B cell (primary cell): Measurements from ENCODE around the gene ABCA8.

ENCODE experiments used
- EZH2 ChIP-seq: IDR thresholded peaks from 2 replicates; pipeline ENCODE4 v1.6.1; 2012; ENCODE audit warnings: borderline replicate concordance, low read depth, mild to moderate bottlenecking, moderate library complexity, low read length; ENCODE audit not compliant: insufficient read depth, poor library complexity, severe bottlenecking
- TF ChIP-seq, protein P1 (sequence below): fragments of 200-600 bp; IDR thresholded peaks from one replicate; pipeline ENCODE4 v1.8.0; 2022; ENCODE audit warnings: antibody characterized with exemption, mild to moderate bottlenecking

DNA sequence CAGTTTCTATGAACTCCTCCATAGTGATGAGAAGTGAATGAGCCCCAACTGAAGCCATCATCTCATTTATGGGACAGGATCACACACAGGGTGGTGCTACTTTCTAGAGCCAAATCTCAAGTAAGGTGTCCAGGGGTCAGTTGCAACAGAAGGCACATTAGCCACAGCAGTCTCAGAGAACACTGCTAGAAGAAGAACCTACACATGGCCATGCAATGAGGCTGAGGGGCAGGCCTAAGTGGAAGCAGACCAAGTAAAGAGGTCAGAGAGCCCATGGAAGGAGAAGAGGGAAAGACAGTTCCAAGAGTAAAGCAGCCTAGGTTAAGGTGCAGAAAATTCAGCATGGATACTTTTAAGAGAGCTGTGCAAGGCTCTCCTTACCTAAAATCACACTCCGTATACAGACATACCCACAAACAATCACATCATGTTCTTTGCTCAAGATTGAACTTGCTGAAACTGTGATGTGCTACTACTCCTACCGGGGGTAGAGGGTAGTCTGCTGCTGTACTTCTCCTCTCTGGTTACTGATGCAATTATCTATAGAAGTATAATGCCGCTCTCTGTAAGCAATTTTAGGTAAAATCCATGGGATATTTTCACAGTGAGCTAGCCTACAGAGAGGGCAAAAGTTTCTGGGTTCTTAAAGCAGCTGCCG is 1.7 kb downstream of the ABCA8 start:
- TF ChIP-seq, protein P1, sequence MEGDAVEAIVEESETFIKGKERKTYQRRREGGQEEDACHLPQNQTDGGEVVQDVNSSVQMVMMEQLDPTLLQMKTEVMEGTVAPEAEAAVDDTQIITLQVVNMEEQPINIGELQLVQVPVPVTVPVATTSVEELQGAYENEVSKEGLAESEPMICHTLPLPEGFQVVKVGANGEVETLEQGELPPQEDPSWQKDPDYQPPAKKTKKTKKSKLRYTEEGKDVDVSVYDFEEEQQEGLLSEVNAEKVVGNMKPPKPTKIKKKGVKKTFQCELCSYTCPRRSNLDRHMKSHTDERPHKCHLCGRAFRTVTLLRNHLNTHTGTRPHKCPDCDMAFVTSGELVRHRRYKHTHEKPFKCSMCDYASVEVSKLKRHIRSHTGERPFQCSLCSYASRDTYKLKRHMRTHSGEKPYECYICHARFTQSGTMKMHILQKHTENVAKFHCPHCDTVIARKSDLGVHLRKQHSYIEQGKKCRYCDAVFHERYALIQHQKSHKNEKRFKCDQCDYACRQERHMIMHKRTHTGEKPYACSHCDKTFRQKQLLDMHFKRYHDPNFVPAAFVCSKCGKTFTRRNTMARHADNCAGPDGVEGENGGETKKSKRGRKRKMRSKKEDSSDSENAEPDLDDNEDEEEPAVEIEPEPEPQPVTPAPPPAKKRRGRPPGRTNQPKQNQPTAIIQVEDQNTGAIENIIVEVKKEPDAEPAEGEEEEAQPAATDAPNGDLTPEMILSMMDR, result no peak
- no peak for TF ChIP-seq EZH2
